ENCODE results near the gene ATG9B. TPM values are rescaled to one million over a fixed set of nuclear protein-coding genes. Genes with fewer than 3 reads are reported as not detected.

The ATG9B gene
- total RNA-seq, 1 experiment from 2014 or later, result not detected

GRCh38 chr7:150982351-150982750, 41.9 kb downstream of the ATG9B start:
- DNase-seq (ENCODE audit: low read depth), result no peak

- no peak for DNase-seq (ENCODE audit: low read depth)
These were observed 42.6 kb downstream of the ATG9B start for GRCh38 chr7:150981644-150982043.

- DNase-seq (ENCODE audit: low read depth), result no peak
These were observed 43.6 kb downstream of the ATG9B start for GRCh38 chr7:150980663-150981062.

- DNase-seq (ENCODE audit: low read depth), result no peak
These were observed 44.4 kb downstream of the ATG9B start for GRCh38 chr7:150979713-150980390.

GRCh38 chr7:150978126-150978789, 46.0 kb downstream of the ATG9B start, which contains the start of gene KCNH2:
TSS of gene KCNH2 (minus strand) at chr7:150978321. CDS start at chr7:150977913, 408 bp downstream.
- peak; percentile 73 for DNase-seq (ENCODE audit: low read depth)

- no peak for DNase-seq (ENCODE audit: low read depth)
These were observed 46.7 kb downstream of the ATG9B start for GRCh38 chr7:150977382-150978125.

GRCh38 chr7:150976529-150977381, 47.5 kb downstream of the ATG9B start:
- DNase-seq (ENCODE audit: low read depth), result no peak

GRCh38 chr7:150975536-150976319, 48.6 kb downstream of the ATG9B start:
- DNase-seq (ENCODE audit: low read depth), result no peak

GRCh38 chr7:150974468-150975391, 49.6 kb downstream of the ATG9B start:
- DNase-seq (ENCODE audit: low read depth), result peak; percentile 66

- no peak for DNase-seq (ENCODE audit: low read depth)
These were observed 50.5 kb downstream of the ATG9B start for GRCh38 chr7:150973571-150974451.

GRCh38 chr7:150972741-150973140, 51.6 kb downstream of the ATG9B start:
- no peak for DNase-seq (ENCODE audit: low read depth)

GRCh38 chr7:150972023-150972468, 52.2 kb downstream of the ATG9B start:
- DNase-seq (ENCODE audit: low read depth), result no peak

- no peak for DNase-seq (ENCODE audit: low read depth)
These were observed 52.9 kb downstream of the ATG9B start for GRCh38 chr7:150971242-150972022.

GRCh38 chr7:150970424-150970823, 53.9 kb downstream of the ATG9B start:
- DNase-seq (ENCODE audit: low read depth), result no peak

- no peak for DNase-seq (ENCODE audit: low read depth)
These were observed 54.8 kb downstream of the ATG9B start for GRCh38 chr7:150969475-150969874.

GRCh38 chr7:150968734-150969372, 55.4 kb downstream of the ATG9B start:
- DNase-seq (ENCODE audit: low read depth), result no peak

- DNase-seq (ENCODE audit: low read depth), result no peak
These were observed 56.1 kb downstream of the ATG9B start for GRCh38 chr7:150968056-150968733.
